NCI-H1105 (cell line): Measurements from ENCODE around the gene SLC49A3.

ENCODE experiments used
- DNase-seq: peaks from one replicate; lab custom pipeline; 2025; lab: John Stamatoyannopoulos, UW

Gene SLC49A3

DNA sequence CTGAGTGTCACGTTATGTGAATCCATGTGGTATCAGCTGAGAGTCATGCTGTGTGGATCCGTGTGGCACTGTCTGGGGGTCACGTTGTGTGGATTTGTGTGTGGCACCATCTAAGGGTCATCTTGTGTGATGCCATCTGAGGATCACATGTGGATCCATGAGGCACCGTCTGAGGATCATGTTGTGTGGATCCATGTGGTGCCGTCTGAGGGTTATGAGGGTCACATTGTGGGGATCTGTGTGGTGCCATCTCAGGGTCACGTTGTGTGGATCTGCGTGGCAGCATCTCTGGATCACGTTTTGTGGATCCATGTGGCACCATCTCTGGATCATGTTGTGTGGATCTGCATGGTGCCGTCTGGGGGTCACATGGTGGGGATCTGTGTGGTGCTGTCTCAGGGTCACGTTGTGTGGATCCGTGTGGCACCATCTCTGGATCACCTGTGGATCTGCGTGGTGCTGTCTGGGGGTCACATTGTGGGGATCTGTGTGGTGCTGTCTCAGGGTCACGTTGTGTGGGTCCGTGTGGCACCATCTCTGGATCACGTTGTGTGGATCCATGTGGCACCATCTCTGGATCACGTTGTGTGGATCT lies 56.7 kb downstream of the SLC49A3 start:
- no peak for DNase-seq
